Stimulated activated CD8-positive, alpha-beta memory T cell treated with anti-CD3 and anti-CD28 coated beads, Interleukin-12 subunit alpha, Interleukin-12 subunit beta, amount 100 ng/mL, for 24 hours (primary cell): Measurements from ENCODE around the gene SORBS2.

Source experiments
- DNase-seq: peaks from one replicate; pipeline ENCODE4 v3.0.0-alpha.2; 2020; ENCODE audit errors: extremely low read depth

The SORBS2 gene

DNA sequence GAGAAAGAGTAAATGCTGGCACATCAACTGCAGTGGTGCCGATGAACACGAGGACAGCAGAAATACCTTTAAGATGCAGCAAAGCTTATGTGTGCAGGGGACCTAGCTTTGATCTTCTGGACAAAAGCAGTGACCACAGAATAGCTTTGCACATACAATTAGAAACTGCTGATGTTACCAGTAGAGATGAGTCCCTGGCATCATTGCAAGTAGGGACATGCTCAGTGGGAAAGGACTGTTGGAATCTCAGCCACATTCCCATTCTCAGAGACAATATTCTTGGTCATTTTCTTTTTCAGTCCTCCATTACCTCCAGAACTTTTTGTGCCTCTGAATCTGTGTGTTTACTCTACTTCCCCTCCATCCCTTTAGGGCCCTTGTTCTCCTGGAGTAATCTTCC lies 259.7 kb downstream of the SORBS2 start:
- DNase-seq: no peak

DNA sequence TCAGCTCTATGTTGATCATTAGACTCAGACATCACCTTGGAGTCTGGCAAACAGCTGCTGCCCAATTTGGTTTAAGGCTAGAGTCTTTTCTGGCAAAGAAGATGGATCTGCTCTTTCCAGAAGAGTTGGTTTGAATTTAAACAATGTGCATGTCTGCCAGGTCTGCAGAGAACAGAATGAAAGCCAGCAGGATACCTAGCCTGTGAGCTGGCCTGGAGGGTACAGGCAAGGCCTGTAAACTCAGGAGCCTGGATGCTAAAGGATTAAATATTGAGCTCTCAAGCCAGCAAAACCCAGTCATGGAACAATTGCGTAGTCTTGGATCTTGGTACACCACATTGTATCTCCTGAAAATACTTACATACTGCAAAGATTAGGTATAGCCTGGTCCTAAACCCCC lies 261.1 kb downstream of the SORBS2 start:
- DNase-seq: no peak

DNA sequence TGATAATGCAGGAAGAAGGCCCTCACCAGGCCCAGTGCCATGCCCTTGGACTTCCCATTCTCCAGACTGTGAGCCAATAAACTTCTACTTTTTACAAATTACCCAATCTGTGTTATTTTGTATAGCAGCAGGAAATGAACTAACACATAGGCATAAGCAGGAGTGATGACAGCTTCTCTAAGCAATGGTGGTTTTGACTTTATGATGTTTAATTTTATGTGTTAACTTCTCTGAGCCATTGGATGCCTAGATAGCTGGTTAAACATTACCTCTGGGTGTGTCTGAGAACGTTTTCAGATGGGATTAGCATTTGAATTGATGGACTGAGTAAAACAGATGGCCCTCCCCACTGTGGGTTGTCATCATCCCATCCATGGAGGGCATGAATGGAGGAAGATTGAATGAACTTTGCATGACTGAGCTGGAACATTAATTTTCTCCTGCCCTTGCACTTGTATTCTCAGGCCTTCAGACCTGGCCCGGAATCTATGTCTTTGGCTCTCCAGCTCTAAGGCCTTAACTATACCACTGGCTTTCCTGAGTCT lies 262.8 kb downstream of the SORBS2 start:
- DNase-seq: no peak

DNA sequence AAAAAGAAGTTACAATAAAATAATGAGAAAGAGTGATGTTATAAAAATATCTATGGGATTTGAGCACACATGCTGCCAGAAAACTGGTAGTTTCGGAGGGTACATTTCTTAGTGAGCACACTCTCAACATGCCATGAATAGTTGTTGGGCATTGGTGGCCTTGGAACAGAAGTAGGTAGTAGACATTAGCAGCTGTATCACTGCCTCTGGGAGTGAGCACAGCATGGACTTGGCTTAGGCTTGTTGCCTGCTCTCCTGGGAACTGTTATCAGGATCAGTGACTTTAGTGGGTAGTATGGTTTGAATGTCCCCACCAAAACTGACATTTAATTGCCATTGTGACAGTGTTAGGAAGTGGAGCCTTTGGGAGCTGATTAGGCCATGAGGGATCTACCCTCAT lies 263.4 kb downstream of the SORBS2 start:
- DNase-seq: no peak

DNA sequence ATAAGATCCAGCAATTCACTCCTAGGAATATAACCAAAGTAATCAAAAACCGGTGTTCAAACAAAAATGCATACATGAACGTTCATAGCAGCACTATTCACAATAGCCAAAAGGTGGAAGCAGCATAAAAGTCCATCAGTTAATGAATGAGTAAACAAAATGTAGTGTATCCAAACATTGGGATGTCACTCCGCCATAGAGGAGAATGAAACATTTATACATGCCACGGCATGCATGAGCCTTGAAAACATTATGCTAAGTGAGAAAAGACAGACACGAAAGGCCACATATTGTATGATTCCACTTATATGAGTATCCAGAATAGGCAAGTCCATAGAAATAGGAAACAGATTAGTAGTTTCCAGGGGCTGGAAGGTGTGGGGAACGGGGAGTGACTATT lies 265.7 kb downstream of the SORBS2 start:
- DNase-seq: no peak

DNA sequence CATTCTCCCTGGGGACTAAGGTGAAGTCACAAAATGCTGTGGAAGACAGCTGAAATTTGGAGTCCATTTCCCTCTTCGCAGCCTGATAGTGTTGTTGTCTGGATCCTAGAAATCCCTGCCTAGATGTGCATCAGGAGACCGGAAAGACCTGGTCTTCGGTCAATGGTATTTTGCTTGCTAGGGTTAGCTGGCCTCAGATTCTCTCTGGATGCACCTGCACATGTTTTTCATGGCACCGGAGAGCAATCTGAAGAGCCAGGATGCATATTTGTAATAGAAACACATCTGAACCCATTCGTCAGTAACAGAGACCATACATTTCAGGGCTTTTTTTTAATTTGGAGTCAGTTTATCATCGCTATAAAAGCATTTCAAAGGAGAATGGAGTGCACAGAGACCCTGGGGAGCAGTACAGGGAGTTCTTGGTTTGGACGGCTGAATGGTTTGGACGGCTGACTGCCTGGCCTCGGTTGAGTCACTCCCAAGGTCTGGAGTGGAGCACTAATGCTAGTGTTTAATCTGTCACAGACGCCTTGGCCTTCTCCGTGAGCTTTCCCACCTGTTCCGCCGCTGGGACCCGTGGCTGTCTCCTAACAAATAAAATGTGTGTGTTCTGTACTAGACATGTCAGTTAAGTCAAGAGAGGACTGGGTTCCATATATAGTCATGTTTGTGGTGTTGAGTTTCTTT lies 269.2 kb downstream of the SORBS2 start:
- DNase-seq: no peak

DNA sequence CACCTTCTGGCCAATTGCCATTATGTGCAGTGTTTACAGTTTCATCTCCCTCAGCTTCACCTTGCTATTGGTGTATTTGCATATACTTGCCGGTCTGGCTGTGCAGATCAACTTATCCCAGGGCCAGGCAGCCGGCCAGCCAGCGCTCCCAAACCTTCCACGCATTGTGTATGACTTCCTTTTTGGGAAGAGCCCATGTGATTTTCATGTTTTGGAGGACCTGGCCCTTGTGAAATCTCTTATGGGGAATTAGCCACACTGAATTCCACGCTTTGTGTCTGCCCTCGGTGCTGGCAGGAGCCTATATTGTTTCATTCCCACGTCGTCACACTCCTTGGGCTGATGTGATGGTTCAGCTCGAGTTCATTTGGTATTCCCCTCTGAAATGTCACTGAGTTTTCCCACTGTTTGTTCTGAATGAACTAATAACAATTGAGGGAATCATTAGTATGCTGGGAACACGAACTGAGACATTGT lies 270.7 kb downstream of the SORBS2 start:
- no peak for DNase-seq

DNA sequence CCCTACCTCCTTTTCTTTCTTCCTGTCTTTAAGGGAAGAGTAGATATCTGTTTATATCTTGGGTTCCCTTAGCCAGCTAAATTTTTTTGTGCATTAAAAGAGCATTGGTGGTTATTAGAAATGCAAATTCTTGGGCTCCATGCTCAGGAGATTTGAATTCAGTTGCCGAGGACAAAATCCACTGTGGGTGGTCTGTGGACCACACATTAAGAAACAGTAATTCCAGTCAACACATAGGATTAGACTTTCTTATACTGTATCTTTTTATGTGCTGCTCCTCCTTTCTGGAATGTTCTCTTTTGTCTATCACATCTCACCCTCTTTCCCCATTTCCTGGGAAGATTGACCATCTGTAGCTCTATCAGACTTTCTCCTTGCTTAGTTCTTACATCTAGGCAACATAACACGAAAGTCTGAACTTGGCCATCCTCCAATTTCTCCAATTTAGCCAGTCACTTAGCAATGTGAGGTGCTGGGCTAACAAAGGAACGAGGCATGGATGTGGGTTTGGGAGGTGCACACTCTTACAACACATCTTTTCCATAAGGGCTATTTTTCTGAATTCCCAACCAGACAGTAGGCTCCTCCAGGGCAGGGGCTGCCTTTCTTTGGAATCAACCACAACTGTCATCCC lies 271.4 kb downstream of the SORBS2 start:
- DNase-seq: no peak

DNA sequence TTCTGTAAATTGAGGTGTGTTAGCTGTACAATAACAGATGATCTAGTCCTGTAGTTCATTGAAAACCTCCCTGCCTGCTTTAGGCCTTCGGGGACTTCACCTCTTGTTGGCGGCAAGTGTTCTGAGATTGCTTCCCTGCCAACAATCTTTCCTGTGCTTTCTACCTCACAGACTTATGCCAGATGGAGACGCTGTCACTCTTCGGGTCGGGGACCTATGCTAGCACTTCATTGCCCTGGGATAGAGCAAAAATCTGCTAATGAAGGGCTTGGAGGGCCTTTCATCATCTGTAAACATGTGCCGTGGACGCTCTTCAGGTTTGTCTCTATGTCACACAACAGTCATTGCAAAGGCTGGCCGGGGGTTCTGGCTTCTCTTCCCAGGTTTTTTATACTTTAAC lies 272.0 kb downstream of the SORBS2 start:
- DNase-seq: no peak

DNA sequence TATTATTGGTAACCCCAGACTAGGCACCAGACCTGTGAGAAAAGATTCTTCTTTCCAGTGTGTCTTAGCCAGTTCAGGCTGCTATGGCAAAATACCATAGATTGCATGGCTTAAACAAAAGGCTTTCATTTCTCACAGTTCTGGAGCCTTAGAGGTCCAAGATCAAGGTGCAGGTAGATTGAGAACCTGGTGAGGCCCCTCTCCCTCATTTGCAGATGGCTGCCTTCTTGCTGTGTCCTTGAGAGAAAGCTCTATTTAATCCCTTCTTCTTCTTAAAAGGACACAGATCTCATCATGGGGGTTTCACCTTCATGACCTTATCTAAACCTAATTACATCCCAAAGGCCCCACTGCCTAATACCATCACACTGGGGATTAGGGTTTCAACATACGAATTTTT lies 273.2 kb downstream of the SORBS2 start:
- no peak for DNase-seq

DNA sequence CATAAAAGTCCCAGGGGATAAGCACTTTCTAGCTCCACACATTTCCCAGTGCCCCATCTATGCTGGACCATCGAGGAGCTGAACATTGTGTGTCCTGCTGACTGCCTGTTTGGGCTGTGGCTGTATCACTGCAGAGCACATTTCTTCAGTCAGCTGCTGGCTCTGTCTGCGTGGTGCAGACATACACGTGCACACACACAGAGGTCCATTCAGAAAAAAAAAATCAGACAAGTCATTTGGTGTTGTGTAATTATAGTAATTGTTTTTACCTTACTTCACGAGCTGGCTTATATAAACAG lies 275.6 kb downstream of the SORBS2 start:
- DNase-seq: no peak

DNA sequence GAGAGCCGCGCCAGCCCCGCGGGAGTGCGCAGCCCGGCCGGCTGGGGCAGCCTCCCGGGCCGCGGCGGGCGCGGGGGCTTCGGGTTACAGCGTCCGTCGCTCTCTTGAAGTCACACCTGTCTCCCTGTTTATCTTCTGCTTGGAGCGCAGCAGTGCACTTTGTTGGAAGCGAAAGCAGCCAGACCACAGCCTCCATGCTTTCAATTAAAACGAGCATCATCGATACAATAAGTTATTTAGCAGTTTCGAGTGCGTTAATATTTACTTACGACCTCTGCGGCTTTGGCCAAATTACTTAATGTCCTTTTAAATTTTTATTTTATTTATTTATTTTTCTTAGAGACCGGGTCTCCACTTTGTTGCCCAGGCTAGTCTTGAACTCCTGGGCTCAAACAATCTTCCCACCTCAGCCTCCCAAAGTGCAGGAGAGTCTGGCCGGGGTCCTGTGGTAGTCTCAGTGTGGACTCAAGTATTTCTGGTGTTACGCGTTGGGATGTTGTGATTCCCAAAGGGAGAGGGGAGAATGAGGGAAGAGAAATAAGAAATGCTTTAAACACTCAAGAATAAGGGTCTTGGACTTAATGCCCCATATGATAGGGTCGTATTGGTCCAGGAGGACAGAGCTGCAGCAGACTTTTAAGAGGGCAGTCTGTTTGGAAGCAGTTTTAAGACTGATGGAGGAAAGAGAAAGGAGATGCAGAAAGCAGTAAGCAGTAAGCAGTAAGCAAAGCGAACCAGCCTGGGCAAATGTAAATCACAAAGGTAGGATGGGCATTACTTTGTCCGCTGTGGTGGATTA lies 276.2 kb downstream of the SORBS2 start:
- no peak for DNase-seq
